Fibroblast of skin of left quadriceps (primary cell): ENCODE measurements around the gene PAGE2B.
"Not testable (repeated sequence)": the region's sequence is repeated elsewhere in the genome, so short reads cannot be mapped to it uniquely, and the experiment has no call there.

Experiments
- DNase-seq, 2 experiments: peaks; one replicate each; pipeline ENCODE4 v3.0.0-alpha.2; 2013; ENCODE audit warnings: low read depth in 2 of 2

Gene PAGE2B, protein sequence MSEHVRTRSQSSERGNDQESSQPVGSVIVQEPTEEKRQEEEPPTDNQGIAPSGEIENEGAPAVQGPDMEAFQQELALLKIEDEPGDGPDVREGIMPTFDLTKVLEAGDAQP

GRCh38 chrX:55074851-55075467 lies at the start of gene PAGE2B:
TSS of gene PAGE2B (plus strand) at chrX:55075030. CDS start at chrX:55076042, 1,012 bp downstream.
- no peak for DNase-seq

DNA sequence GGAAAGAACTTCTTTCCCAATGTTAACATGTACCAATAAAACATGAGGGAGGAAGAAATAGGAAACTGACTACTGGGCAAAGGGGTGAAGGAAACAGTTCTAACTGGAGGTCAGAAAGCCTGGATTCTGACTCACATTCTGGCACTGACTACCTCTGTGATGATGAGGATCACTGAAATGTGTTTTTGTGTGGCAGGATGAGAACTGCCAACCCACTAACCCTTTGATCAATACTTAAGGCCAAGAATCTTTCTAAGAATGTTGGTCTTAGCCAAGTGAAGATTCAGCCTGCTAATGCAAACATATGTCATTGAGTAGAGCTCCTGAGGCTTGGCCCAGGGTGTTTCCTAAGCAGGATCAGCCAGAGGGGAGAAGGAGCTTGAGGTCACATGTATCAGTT lies 48.7 kb upstream of the PAGE2B start:
- no peak for DNase-seq

DNA sequence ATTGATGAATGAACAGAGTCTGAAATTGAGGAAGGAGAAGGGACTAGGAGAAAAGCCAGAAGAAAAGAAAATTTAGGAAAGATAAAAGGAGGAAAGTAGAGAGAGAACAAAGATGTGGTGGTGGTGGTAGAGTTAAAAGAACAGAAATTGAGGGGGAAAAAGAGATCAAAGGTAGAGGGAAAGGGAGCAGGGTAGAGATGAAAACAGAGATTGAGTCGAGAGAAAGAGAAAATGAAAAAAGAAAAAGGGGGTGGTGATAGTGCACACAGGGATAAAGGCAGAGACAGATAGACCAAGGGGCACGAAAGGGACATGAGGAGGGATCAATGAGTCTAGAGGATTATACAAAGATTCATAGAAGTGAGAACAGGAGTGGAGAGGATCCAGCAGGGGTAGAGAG lies 48.0 kb upstream of the PAGE2B start:
- no peak for DNase-seq

DNA sequence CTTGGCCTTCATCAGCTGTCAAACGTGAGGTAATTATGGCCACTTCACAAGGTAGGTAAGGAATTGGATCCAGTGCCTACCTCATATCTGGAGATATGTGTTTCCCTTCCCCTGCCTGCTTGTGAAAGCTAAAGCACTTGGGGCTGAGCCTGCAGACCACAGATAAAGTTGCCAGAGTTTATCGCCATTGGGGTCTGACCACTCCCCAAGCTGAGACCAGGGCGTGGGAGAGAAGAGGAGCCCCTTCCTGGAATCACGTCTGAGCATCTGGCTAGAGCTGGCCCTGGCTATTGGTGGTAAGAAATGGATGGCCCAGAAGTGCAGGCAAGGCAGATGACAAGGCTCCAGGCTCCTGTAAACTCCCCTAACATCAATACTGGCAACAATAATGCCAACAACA lies 46.8 kb upstream of the PAGE2B start:
- DNase-seq: no peak

DNA sequence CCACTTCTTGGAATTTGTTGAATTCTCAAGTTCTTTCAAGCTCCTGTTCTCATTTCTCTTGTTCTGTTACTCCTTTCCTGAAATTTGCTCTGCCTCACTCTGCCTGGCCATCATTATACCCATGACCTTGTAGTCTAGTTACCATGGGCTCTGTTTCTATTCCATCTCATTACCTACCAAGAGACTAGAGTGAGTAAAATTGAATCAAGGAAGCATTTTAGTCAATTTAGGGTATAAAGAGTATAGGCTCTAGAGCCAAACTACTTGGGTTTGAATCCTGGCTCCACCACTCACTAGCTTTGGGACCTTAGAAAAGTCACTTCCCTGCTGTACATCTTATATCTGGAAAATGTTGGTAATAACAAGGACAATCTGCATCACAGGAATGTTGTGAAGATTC lies 46.2 kb upstream of the PAGE2B start:
- no peak for DNase-seq

GRCh38 chrX:55029291-55029690 lies 45.5 kb upstream of the PAGE2B start:
- no peak for DNase-seq

GRCh38 chrX:55030271-55031205 lies 44.3 kb upstream of the PAGE2B start, which contains the start of gene ALAS2:
TSS of gene ALAS2 (minus strand) at chrX:55030977. CDS start at chrX:55026000, 4,977 bp downstream.
- no peak for DNase-seq

DNA sequence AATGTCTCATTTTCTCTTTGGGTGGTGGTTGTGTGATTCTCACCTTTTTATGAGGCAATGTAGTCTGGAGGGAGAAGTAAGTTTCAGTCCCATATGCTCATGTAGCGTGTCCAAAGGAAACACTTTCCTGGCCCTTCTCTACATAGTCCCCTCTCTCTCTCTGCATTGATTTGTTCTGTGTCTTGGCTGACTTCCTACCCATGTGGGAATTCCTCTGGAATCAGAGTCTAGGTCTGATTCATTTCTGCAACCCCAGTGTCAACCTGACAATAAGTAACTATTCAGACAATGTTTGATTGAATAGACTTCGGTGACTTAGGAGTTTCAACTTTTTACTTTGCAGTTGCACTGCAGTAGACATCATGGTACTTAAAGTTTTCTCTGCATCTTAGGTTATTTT lies 41.4 kb upstream of the PAGE2B start:
- DNase-seq: no peak

DNA sequence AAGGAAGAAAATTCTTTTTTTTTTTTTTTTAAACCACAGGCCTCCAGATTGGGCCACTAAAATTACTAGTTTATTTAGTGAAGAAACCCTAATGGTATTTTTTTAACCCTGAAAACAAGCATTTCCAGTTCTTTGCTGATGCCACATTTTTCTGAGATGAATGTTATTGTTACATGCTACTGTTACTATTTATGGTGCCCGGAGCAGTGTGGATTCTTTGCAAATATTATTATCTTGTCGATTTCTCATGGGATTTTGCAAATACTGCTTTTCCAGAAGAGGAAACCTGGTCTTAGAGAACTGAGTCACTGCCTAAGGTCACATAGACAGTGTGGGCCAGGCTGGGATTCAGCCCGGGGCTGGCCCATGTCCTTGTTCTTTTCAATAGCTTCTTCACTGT lies 35.4 kb upstream of the PAGE2B start:
- no peak for DNase-seq

GRCh38 chrX:55041514-55041913 lies 33.3 kb upstream of the PAGE2B start:
- DNase-seq: no peak

- DNase-seq: not testable (repeated sequence)
Measured at GRCh38 chrX:55050599-55050998, 24.2 kb upstream of the PAGE2B start.

GRCh38 chrX:55056820-55057674 lies 17.8 kb upstream of the PAGE2B start:
- no peak for DNase-seq

DNA sequence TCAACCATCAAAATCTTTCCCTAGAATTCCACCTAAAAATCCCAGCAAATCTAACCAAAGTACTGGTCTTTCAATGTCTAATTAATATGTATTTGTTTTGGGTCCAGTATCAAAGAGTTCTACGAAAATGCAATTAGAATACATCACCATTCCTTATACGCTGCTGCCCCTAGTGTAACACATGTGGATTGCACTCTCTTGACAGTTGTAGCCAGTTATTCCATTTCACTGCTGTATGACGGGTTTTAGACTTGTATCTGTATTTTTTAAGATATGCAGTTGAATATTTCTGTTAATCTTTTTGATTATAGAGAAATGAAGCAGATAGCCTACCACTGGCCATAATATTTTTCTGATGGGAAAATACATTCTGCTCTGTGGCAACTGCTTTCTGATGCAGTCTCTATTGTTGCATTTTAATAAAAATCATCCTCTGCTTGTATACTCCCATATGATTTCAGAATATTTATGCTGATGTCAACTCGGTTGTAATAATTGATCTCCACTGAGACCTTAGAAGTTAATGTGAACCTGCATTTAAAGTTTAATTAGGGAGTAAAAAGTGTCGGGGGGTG lies 17.1 kb upstream of the PAGE2B start:
- no peak for DNase-seq

GRCh38 chrX:55067180-55067579 lies 7.7 kb upstream of the PAGE2B start:
- not testable (repeated sequence) for DNase-seq

GRCh38 chrX:55072286-55072685 lies 2.5 kb upstream of the PAGE2B start:
- DNase-seq: no peak

DNA sequence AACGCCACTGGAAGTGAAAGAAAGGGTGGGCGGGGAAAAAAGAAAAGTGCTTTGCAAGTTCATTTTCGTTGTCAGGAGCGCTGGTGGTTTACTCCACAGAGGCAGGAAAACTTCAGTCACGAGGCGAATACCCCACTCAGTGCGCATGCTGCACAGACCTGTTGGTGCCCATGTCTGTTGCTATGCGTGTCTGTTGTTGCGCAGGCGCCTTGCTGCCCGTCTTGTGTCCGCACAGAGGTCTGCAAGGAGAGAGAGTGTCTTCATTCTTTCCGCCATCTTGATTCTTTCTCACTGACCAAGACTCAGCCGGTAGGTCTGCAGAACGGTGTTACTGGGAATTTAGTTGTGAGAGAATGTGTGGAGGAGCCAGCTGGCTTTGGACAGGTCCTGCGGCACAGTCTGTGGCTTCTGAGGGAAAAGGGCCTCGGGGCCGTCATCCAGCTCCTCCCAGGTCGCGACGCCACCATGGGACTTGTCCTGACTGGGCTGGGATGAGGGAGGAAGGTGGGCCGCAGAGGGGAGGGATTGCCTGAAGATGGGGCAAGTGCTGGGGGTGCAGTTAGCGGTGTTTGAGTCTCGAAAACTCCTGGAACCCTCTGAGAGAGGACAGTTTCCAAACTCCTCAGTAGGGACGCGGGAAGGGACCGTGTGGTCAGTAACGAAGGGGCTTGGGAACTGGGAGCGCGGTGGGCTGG lies 14.1 kb downstream of the PAGE2B start, which contains the start of gene PAGE2:
PAGE2 (plus strand) TSS at position 224 of the 695 bp plus-strand sequence. CDS start 1,003 bp downstream, outside the sequence.
- no peak for DNase-seq

DNA sequence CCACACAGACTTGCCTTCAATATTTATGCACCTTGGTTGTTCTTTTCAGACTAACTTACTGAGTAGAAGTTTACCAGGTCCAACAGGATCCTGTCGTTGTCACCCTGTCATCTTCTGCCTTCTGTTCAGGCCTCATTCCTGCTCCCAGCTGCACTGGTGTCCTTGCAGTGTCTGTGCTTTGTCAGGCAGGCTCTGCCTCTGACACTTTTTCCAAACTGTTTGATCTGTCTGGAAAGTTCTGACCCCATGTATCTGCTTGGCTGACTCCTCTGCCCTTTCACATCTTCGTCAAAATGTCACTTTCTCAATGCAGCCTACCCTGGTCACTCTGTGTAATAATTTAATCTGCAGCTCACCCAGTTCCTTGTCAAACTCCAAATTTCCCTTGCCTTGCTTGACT lies 23.9 kb downstream of the PAGE2B start:
- DNase-seq: no peak

GRCh38 chrX:55099162-55099561 lies 24.3 kb downstream of the PAGE2B start:
- DNase-seq: no peak

GRCh38 chrX:55102754-55103153 lies 27.9 kb downstream of the PAGE2B start:
- DNase-seq: no peak

- DNase-seq: no peak
Measured at GRCh38 chrX:55107262-55107661, 32.4 kb downstream of the PAGE2B start.

DNA sequence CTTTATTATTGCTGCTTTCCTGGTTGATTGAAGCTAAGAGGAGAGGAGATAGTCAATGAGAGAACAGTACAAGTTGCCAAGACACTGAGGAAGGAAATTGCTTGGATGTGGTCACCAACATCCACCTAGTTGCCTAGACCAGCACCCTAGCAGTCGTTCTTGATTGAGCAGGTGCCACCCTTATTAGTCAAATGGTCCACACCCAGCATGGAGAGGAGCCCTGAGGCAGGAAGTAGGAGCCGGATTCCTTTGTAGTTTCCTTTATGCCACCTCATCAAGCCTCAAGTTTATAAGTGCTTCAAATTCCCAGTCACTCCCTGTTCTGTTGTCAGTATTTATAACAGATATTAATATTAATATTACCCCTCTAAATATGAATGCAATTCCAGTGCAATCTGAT lies 33.1 kb downstream of the PAGE2B start:
- no peak for DNase-seq
